CD8-positive, alpha-beta memory T cell (primary cell): ENCODE measurements around the gene DUSP2. TPM values are rescaled to one million over a fixed set of nuclear protein-coding genes. Genes with fewer than 3 reads are reported as not detected.
A peak's percentile ranks its signal among the peaks of the same experiment; 100 is the strongest.

ENCODE experiments used
- CTCF ChIA-PET: fragments of 350-600 bp; sonication (Branson Sonifier 250); formaldehyde crosslinking; loops from one replicate; lab custom pipeline; 2021; ENCODE audit warnings: antibody characterized with exemption; lab: Charles Lee
- POLR2A ChIA-PET: fragments of 350-600 bp; sonication (Branson Sonifier 250); formaldehyde crosslinking; loops from one replicate; lab custom pipeline; 2021; ENCODE audit warnings: antibody characterized with exemption; lab: Charles Lee
- DNase-seq, 5 donors: peaks; one replicate each; pipeline versions ENCODE4 v3.0.0 to v3.0.0-alpha.2; 2020 to 2022; ENCODE audit warnings: mixed read lengths in 1 of 5
- H3K27ac ChIP-seq: one replicate; pipeline ENCODE4 v1.7.0; 2013; ENCODE audit warnings: low read depth, mild to moderate bottlenecking, low read length, moderate library complexity
- H3K27me3 ChIP-seq: 2 replicates; pipeline ENCODE4 v1.7.0; 2013; ENCODE audit warnings: low read length, mild to moderate bottlenecking; ENCODE audit not compliant: insufficient read depth, poor library complexity, severe bottlenecking
- H3K36me3 ChIP-seq: 2 replicates; pipeline ENCODE4 v1.7.0; 2013; ENCODE audit warnings: mild to moderate bottlenecking, low read length, moderate library complexity; ENCODE audit not compliant: insufficient read depth
- H3K4me1 ChIP-seq: 2 replicates; pipeline ENCODE4 v1.7.0; 2013; ENCODE audit warnings: mild to moderate bottlenecking, low read length, moderate library complexity; ENCODE audit not compliant: insufficient read depth
- H3K4me3 ChIP-seq: 2 replicates; pipeline ENCODE4 v1.7.0; 2013; ENCODE audit warnings: mild to moderate bottlenecking, low read length
- H3K9me3 ChIP-seq: 2 replicates; pipeline ENCODE4 v1.7.0; 2013; ENCODE audit warnings: mild to moderate bottlenecking, low read length
- H3K27ac Mint-ChIP-seq, 8 donors: one replicate each; pipeline ENCODE4 v1.8.0; 2020 to 2021; ENCODE audit warnings: mixed read lengths in 8 of 8, mild to moderate bottlenecking in 6 of 8, inconsistent platforms in 3 of 8, moderate library complexity in 3 of 8
- H3K27me3 Mint-ChIP-seq, 2 donors: one replicate each; pipeline ENCODE4 v1.8.0; 2020 to 2021; ENCODE audit warnings: mixed read lengths in 2 of 2, mild to moderate bottlenecking in 1 of 2, moderate library complexity in 1 of 2
- H3K36me3 Mint-ChIP-seq, 3 donors: one replicate each; pipeline ENCODE4 v1.8.0; 2020 to 2021; ENCODE audit warnings: mixed read lengths in 3 of 3, inconsistent platforms in 1 of 3, mild to moderate bottlenecking in 1 of 3
- H3K4me1 Mint-ChIP-seq, 3 donors: one replicate each; pipeline ENCODE4 v1.8.0; 2020 to 2021; ENCODE audit warnings: mixed read lengths in 3 of 3, inconsistent platforms in 1 of 3, mild to moderate bottlenecking in 1 of 3
- H3K4me3 Mint-ChIP-seq, 7 donors: one replicate each; pipeline ENCODE4 v1.8.0; 2020 to 2021; ENCODE audit warnings: mixed read lengths in 7 of 7, mild to moderate bottlenecking in 6 of 7, moderate library complexity in 4 of 7, inconsistent platforms in 2 of 7
- H3K9me3 Mint-ChIP-seq, 5 donors: one replicate each; pipeline ENCODE4 v1.8.0; 2020 to 2022; ENCODE audit warnings: mixed read lengths in 5 of 5, mild to moderate bottlenecking in 3 of 5, moderate library complexity in 2 of 5, inconsistent platforms in 1 of 5
- polyA plus RNA-seq: library from polyadenylated mRNA; unstranded; fragments of 300-500 nt; fragmentation: Illumina TruSeq; gene quantifications from one replicate; pipeline ENCODE4 v1.2.3, GENCODE V29; 2021
- total RNA-seq, 2 experiments: library from RNA; stranded (reverse); gene quantifications; one replicate each; pipeline ENCODE4 v1.2.3, GENCODE V29; 2021

DUSP2 gene
- total and polyA plus RNA-seq, 3 experiments from 2014 or later, result 214 to 518 (median 237) TPM

DNA sequence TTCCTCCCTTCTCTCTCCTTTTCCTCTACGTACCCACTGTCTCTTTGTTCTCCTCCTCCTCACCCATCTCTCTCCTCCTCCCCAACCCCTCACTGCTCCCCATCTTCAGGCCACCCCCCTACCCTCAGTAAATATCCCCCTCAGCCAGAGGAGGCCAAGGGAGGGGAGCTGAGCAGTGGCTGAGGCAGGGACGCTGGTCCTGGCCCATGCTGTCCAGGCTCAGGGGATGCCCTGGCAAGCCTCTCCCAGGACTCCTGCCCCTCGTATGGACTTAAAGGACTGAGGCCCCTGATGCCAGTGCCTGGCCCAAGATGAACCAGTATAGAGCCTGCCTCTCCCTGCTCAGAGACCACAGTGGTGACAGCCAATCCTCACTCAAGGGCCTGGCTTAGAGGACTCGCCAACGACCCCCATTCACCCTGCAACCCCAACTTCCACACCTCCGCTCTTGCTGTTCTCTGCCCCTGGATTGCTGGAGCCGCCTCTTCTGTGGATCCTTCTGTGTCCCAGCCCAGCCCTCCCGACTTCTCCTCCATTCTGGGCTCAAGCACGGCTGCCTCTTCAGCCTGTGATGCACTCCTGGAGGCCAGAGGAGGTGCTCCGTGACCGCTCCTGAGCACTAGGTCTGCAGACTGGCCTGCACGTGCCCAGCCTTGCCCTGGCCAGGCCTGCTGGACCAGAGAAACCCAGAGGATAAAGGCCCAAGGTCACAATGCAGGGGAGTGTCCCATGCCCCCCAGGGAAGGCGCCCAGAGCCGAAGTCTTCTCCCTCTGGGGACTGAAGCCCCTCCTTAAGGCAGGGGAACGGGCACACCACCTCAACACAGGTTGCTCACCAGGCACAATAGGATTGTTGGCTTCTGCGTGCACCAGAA, 9.5 kb upstream of the DUSP2 start:
- Mint-ChIP-seq H3K4me1 (peaks cover 50 to 91% (median 54%) of the 10 kb centered on the region in 3 donors), H3K9me3 (no peaks in the 10 kb centered on the region), H3K36me3 (no peaks in the 10 kb centered on the region), H3K27me3 (no peaks in the 10 kb centered on the region), H3K27ac (peak overlapping the region in 4 of 8 donors; percentile 63 to 97 (median 81)), H3K4me3 (peak overlapping the region in 1 of 7 donors; percentile 36)
- Histone ChIP-seq H3K27ac (no peak overlapping the region), H3K36me3 (no peaks in the 10 kb centered on the region), H3K4me3 (no peak overlapping the region), H3K27me3 (no peaks in the 10 kb centered on the region), H3K4me1 (peaks cover 53% of the 10 kb centered on the region), H3K9me3 (no peaks in the 10 kb centered on the region)
- DNase-seq, result no peak
- ChIA-PET CTCF (interaction anchor here (0.8 to 2.1 kb wide), 2 partner anchors 16 to 20 kb away, joined by 4 to 5 read pairs; no protein-coding TSS in a partner anchor), POLR2A (no interaction called here)

DNA sequence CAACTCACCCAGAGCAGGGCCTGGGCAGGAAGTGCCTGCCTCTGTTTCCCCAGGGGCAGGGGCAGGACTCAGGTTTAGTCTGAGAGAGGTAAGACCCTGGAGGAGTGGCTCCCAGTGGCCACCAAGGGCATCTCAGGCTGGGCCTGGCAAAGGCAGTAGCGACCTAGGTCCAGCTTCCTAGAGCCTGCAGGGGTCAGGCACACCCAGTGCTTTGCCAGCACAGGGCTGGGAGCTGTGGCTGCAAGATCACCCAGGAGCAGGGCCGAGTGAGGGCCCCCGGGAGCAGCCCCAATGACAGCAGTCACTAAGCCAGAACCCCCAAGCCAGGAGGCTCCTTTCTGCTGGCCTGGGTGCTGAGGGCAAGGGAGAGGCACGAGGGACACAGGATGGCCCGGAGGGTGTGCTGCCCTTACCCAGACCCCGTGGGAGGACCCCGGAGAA, 8.8 kb upstream of the DUSP2 start:
- Histone ChIP-seq H3K9me3 (no peaks in the 10 kb centered on the region), H3K4me1 (peaks cover 51% of the 10 kb centered on the region), H3K27ac (no peak overlapping the region), H3K27me3 (no peaks in the 10 kb centered on the region), H3K36me3 (no peaks in the 10 kb centered on the region), H3K4me3 (no peak overlapping the region)
- Mint-ChIP-seq H3K27me3 (no peaks in the 10 kb centered on the region), H3K27ac (peak overlapping the region in 5 of 8 donors; percentile 47 to 86 (median 74)), H3K4me1 (peaks cover 45 to 87% (median 51%) of the 10 kb centered on the region in 3 donors), H3K4me3 (no peak overlapping the region), H3K36me3 (no peaks in the 10 kb centered on the region), H3K9me3 (no peaks in the 10 kb centered on the region)
- POLR2A ChIA-PET, result interaction anchor here (1.4 kb wide), 1 partner anchor 20 kb away, joined by 4 read pairs; no protein-coding TSS in a partner anchor
- DNase-seq, result peak in 1 of 5 donors; percentile 43
- CTCF ChIA-PET, result interaction anchor here (2.1 to 4.7 kb wide), 2 partner anchors 15 to 21 kb away, joined by 5 to 26 read pairs; no protein-coding TSS in a partner anchor

DNA sequence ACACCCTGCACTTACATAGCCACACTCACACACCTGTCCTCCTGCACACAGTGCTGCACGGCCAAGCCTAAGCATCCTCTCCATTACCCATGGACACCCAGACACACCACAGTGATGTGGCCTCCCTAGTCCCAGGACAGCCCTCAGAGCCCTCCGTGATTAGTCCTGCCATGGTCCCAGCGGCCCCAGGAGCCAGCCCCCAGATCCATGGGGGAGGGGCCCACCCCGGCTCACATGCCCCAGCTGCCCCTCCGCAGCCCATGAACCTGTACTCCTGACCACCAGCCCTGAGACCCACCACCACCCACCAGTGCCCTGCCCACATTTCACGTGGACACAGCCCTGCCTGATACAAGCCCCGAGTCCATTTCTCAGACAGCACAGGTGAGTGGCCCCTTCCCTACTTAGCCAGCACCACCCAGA, 8.1 kb upstream of the DUSP2 start:
- no peak overlapping the region for H3K27ac ChIP-seq
- POLR2A ChIA-PET, result interaction anchor here (0.6 to 1.4 kb wide), 2 partner anchors 21 to 991 kb away, joined by 3 to 4 read pairs; no protein-coding TSS in a partner anchor
- no peak overlapping the region for H3K4me3 ChIP-seq
- H3K36me3 ChIP-seq, result no peaks in the 10 kb centered on the region
- no peaks in the 10 kb centered on the region for H3K9me3 ChIP-seq
- no peaks in the 10 kb centered on the region for H3K27me3 ChIP-seq
- Mint-ChIP-seq H3K4me3 (peak overlapping the region in 1 of 7 donors; percentile 13), H3K36me3 (no peaks in the 10 kb centered on the region), H3K27me3 (no peaks in the 10 kb centered on the region), H3K4me1 (peaks cover 46 to 87% (median 51%) of the 10 kb centered on the region in 3 donors), H3K9me3 (no peaks in the 10 kb centered on the region), H3K27ac (peak overlapping the region in 6 of 8 donors; percentile 54 to 86 (median 79))
- H3K4me1 ChIP-seq, result peaks cover 49% of the 10 kb centered on the region
- CTCF ChIA-PET, result interaction anchor here (2.1 to 4.7 kb wide), 2 partner anchors 14 to 21 kb away, joined by 5 to 26 read pairs; no protein-coding TSS in a partner anchor
- DNase-seq, result no peak

DNA sequence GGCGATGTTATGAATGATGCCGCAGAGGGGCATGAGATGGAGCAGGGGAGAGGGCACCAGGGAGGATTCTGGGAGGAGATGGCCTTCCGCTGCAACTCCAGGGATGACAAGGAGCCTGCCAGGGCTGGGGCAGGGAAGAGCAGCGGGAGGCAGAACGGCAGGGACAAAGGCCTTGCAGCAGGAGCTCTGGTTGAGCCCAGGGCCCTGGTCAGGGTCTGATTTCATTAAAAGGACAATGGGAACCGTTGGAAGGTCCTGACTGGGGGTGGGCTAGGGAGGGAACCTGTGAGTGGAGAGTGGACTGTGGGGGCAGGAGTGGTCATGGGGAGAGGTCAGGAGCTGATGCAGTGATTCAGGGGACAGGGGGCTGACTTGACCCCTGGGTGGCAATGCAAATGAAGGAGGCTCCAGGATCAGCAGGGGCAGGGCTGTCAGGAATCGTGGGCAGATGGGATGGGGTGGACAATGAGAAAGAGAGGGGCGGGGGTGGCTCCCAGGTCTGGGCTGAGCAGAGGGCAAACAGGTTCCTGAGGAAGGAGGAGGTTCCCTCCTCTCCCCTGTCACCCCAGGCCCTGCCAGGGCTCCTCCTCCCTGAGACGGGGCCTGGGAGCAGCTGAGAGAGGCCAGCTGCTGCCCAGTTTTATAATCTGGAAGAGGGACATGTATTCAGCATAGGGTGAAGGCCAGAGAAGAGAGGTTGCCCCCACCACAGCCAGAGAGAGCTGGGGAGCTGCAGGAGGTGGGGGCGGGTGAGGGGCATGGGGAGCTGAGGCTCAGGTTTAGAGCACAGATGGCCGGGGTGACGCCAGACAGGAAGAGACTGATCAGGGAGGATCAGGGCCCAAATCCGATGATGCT, 7.3 kb upstream of the DUSP2 start:
- Histone ChIP-seq H3K27ac (no peak overlapping the region), H3K4me1 (peaks cover 49% of the 10 kb centered on the region), H3K36me3 (no peaks in the 10 kb centered on the region), H3K9me3 (no peaks in the 10 kb centered on the region), H3K27me3 (no peaks in the 10 kb centered on the region), H3K4me3 (no peak overlapping the region)
- H3K9me3 Mint-ChIP-seq, result no peaks in the 10 kb centered on the region
- CTCF ChIA-PET, result interaction anchor here (1.9 to 4.7 kb wide), 3 partner anchors 13 to 22 kb away, joined by 4 to 26 read pairs (median 5); no protein-coding TSS in a partner anchor
- POLR2A ChIA-PET, result interaction anchor here (0.6 to 1.4 kb wide), 2 partner anchors 22 to 991 kb away, joined by 3 to 4 read pairs; no protein-coding TSS in a partner anchor
- no peaks in the 10 kb centered on the region for H3K36me3 Mint-ChIP-seq
- no peaks in the 10 kb centered on the region for H3K27me3 Mint-ChIP-seq
- H3K4me3 Mint-ChIP-seq, result no peak overlapping the region
- peak overlapping the region in 7 of 8 donors; percentile 29 to 100 (median 81) for H3K27ac Mint-ChIP-seq
- H3K4me1 Mint-ChIP-seq, result peaks cover 46 to 87% (median 51%) of the 10 kb centered on the region in 3 donors
- DNase-seq, result no peak

DNA sequence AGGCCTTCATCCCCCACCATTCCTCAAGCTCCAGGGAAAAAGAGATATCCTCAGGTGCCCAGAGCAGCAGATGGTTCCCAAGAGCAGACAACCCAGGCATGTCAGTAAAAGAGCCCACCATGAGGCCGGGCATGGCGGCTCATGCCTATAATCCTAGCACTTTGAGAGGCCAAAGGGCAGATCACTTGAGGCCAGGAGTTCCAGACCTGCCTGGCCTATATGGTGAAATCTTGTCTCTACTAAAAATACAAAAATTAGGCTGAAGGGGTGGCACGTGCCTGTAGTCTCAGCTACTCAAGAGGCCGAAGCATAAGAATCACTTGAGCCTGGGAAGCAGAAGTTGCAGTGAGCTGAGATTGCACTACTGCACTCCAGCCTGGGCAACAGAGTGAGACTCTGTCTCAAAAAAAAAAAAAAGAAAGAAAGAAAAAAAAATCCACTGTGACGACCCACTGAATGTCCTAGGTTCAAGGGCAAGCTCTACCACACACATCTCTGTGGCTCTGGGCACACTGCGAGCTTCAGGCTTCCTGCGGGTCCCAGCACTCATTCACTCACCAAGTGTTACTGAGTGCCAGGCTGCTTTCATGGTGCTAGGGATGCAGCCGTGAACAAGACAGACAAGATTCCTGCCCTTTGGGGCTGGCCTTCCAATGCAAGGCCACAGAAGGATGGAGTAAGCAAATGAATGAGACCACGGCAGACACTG, 6.5 kb upstream of the DUSP2 start:
- Mint-ChIP-seq H3K4me3 (peak overlapping the region in 2 of 7 donors; percentile 15 to 62), H3K9me3 (no peaks in the 10 kb centered on the region), H3K36me3 (no peaks in the 10 kb centered on the region), H3K4me1 (peaks cover 46 to 87% (median 51%) of the 10 kb centered on the region in 3 donors), H3K27me3 (no peaks in the 10 kb centered on the region), H3K27ac (peak overlapping the region; percentile 2 to 100 (median 90))
- no peak overlapping the region for H3K27ac ChIP-seq
- ChIA-PET POLR2A (interaction anchor here (1.2 kb wide), 1 partner anchor 12 kb away, joined by 3 read pairs; no protein-coding TSS in a partner anchor), CTCF (interaction anchor here (0.7 to 4.7 kb wide), 5 partner anchors 9 to 23 kb away, joined by 3 to 26 read pairs (median 4); no protein-coding TSS in a partner anchor)
- DNase-seq, result peak in 1 of 5 donors; percentile 12
- H3K4me3 ChIP-seq, result no peak overlapping the region
- no peaks in the 10 kb centered on the region for H3K9me3 ChIP-seq
- no peaks in the 10 kb centered on the region for H3K36me3 ChIP-seq
- H3K4me1 ChIP-seq, result peaks cover 49% of the 10 kb centered on the region
- H3K27me3 ChIP-seq, result no peaks in the 10 kb centered on the region

DNA sequence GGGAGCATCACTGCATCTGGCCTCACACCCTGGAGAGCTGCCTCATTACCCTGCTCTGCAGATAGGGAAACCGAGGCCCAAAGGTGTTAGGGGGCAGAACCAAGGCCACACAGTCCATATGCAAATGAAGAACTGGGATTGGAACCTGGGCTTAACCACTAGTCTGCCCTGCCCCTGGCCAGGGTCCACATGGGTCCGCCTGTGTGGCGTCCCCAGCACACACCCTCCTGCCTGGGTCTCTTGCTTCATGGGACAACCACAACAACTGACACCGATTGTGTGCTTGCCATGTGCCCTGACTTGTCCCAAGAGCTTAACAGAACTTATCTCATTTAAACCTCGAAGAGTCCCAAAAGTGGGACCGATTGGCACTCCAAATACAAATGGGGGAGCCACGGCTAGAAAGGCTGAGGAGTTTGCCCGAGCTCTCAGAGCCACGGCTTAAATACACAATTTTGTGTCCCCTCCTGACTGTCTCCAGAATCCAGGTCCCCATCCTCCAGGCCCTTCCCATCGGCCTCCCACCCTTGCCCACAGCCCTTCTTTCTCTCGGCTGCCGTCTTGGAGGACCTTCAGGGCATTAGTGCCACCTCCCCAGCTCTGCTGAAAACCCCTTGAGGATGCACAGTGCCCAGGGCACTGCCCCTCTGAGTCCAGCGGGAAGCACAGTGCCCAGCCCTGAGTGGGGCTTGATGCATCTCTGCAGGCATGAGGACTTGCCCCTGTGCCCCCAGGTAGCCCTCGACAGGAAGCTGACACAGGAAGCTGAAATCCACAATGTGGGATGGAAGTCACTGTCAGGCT, 5.8 kb upstream of the DUSP2 start:
- H3K36me3 Mint-ChIP-seq, result no peaks in the 10 kb centered on the region
- peak overlapping the region; percentile 34 to 100 (median 98) for H3K27ac Mint-ChIP-seq
- no peak overlapping the region for H3K4me3 ChIP-seq
- CTCF ChIA-PET, result interaction anchor here (0.7 to 4.7 kb wide), 6 partner anchors 8 to 158 kb away, joined by 3 to 26 read pairs (median 4); no protein-coding TSS in a partner anchor
- H3K9me3 ChIP-seq, result no peaks in the 10 kb centered on the region
- H3K9me3 Mint-ChIP-seq, result peaks cover 0 to 1% (median 0%) of the 10 kb centered on the region in 5 donors
- H3K4me1 Mint-ChIP-seq, result peaks cover 43 to 87% (median 51%) of the 10 kb centered on the region in 3 donors
- POLR2A ChIA-PET, result interaction anchor here (1.2 kb wide), 1 partner anchor 13 kb away, joined by 3 read pairs; no protein-coding TSS in a partner anchor
- H3K27ac ChIP-seq, result no peak overlapping the region
- DNase-seq, result peak in 1 of 5 donors; percentile 46
- no peaks in the 10 kb centered on the region for H3K27me3 ChIP-seq
- peaks cover 0 to 3% of the 10 kb centered on the region in 2 donors for H3K27me3 Mint-ChIP-seq
- no peaks in the 10 kb centered on the region for H3K36me3 ChIP-seq
- H3K4me1 ChIP-seq, result peaks cover 49% of the 10 kb centered on the region
- H3K4me3 Mint-ChIP-seq, result peak overlapping the region in 1 of 7 donors; percentile 62
